Measurements from ENCODE around the gene GAK.

GAK gene

GRCh38 chr4:834368-835147 is 97.6 kb downstream of the GAK start:
- DNase-seq (ENCODE audit: insufficient read length, low spot score): no peak
- TF ChIP-seq CTCF (IDR thresholded peaks at IDR 0.05; ENCODE audit: insufficient read depth, missing control alignments): no peak
- no peak for FAIRE-seq

DNA sequence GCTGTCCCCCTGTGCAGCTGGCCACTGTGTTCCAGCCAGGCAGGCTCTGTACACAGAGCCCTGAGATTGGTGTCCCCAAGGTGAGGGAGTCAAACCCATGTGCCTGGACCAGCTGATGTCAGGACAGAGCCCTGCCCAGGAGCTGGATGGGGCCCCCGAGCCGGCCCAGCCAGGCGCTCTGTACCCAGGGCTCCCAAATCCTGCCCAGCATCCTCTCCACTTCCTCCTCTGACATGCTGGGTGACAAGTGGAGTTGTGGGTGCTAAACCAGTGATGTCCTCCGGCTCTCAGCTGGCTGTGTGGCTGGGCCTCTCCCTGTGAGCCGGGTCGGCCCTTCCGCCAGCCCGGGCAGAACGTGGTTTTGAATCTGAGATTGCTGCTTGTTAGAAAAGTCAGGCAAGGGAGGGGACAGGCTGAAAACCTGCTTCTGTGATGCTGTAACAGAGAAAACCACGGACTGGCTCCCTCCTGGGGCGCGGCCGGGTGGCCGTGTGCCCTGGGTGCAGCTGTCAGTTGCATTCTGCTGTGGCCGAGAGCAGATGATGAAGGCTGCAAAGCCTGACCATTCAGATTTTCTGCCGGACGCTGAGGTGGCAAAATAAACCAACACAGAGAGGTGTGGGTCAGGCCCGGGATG is 98.3 kb downstream of the GAK start:
- FAIRE-seq (no peak), DNase-seq (ENCODE audit: insufficient read length, low spot score) (no peak)
- no peak for TF ChIP-seq CTCF (IDR thresholded peaks at IDR 0.05; ENCODE audit: insufficient read depth, missing control alignments)

- FAIRE-seq: no peak
- DNase-seq (ENCODE audit: insufficient read length, low spot score): no peak
- TF ChIP-seq CTCF (IDR thresholded peaks at IDR 0.05; ENCODE audit: insufficient read depth, missing control alignments): no peak
Observed at GRCh38 chr4:833156-833555, 99.0 kb downstream of the GAK start.

DNA sequence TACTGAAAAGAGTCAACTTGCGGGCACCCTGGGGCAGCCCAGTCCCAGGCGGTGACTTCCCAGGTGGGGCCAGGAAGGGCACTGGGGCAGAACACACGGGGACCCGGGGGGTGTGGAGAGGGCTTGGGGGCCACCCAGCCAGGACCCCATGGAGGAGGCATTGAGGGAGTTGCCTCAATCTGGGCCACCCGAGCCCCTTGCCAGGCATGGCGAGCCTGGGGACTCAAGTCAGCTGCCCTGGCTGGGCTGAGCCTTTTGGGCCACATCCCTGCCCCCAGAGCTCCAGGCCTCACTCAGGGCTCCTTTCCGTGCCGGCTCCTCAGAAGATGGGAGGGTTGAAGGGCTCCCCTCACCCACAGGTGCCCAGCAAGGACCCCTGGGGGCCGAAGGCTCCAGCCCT is 99.6 kb downstream of the GAK start:
- no peak for FAIRE-seq
- no peak for DNase-seq (ENCODE audit: insufficient read length, low spot score)
- no peak for TF ChIP-seq CTCF (IDR thresholded peaks at IDR 0.05; ENCODE audit: insufficient read depth, missing control alignments)

DNA sequence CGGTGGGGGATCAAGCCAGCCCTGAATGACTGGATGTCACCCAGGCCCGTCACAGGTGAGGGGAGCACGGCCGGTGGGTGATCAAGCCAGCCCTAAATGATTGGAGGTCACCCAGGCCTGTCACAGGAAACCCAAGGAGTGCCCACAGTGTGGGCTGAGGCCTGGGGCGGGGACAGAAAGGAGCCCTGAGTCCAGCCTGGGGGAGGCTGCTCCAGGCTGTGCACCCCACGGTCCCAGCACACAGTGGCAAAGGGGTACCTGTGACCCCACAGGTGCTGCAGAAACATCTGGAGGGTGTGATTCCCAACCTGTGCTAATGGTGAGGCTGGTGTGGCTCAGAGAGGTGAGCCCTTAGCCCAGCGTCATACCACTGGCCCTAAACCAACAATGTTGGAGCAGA is 100.0 kb downstream of the GAK start:
- no peak for DNase-seq (ENCODE audit: insufficient read length, low spot score)
- TF ChIP-seq CTCF (IDR thresholded peaks at IDR 0.05; ENCODE audit: insufficient read depth, missing control alignments): no peak
- no peak for FAIRE-seq

GRCh38 chr4:831483-831805 is 100.7 kb downstream of the GAK start:
- FAIRE-seq (no peak), DNase-seq (ENCODE audit: insufficient read length, low spot score) (no peak)
- TF ChIP-seq CTCF (IDR thresholded peaks at IDR 0.05; ENCODE audit: insufficient read depth, missing control alignments): no peak

Measured in D721Med (cell line).